ENCODE measurements around the gene TMEM138. TPM values are rescaled to one million over a fixed set of nuclear protein-coding genes. Genes with fewer than 3 reads are reported as not detected.
A peak's percentile ranks its signal among the peaks of the same experiment; 100 is the strongest.

TMEM138 gene
- polyA plus RNA-seq, 1 donor from 2014 or later: 19.6 TPM

DNA sequence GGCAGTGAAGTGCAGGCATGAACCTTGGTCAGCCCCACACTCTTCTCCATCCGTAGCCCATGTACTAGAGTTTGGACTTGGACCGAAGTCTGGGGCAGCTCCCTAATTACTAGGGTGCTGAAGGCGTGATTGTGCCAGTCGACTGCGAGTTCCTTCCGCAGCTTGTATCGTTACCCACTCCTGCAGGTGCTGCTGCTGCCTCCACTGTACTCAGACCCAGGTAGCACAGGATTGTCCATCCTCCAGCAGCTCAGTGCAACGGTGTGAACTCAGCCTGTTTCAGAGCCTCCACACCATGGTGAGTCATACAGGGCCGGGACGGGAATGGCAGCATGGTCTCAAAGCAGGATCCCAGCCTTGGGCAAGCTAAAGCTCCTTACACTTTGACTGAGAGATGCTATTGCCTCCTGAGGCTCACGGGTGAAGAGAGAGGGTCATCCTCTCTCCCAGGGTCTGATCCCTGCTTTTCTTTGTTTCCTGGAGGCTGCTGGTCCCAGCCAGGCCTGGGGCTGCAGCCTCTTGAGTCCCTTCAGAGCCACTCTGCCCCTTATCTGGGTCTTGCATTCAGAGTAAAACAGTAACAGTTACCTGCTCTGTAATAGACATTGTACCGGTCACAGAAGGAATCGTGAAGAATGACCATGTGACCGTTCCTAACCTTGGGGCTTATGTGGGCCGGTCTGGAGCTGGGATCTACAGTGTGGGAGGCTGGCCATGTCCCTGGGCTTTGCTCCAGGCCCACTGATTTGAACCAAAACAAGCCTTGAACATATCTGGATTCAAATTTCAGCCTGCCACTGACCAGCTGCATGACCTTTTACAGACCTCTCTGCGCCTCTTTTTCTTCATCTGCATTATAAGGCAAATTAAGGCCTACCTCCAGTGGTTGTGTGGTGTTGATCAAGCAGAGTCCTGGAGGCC lies 27.5 kb upstream of the TMEM138 start:
- H3K9ac ChIP-seq (ENCODE audit: low read length): peak overlapping the region; percentile 25
- no peaks in the 10 kb centered on the region for H3F3A ChIP-seq (ENCODE audit: insufficient read depth, low read length, poor library complexity, severe bottlenecking)
- no peak for TF ChIP-seq TAF1 (IDR thresholded peaks at IDR 0.05; ENCODE audit: low read depth)
- TF ChIP-seq EZH2 (IDR thresholded peaks at IDR 0.05; ENCODE audit: borderline replicate concordance, insufficient read depth, low read length, poor library complexity, severe bottlenecking): no peak
- no peak for TF ChIP-seq MXI1 (conservative IDR thresholded peaks at IDR 0.05; ENCODE audit: poor library complexity, severe bottlenecking)
- no peak for TF ChIP-seq SMC3 (conservative IDR thresholded peaks at IDR 0.05; ENCODE audit: poor library complexity)
- no peak for TF ChIP-seq EP300 (conservative IDR thresholded peaks at IDR 0.05; ENCODE audit: poor library complexity, severe bottlenecking)
- TF ChIP-seq, protein P1, sequence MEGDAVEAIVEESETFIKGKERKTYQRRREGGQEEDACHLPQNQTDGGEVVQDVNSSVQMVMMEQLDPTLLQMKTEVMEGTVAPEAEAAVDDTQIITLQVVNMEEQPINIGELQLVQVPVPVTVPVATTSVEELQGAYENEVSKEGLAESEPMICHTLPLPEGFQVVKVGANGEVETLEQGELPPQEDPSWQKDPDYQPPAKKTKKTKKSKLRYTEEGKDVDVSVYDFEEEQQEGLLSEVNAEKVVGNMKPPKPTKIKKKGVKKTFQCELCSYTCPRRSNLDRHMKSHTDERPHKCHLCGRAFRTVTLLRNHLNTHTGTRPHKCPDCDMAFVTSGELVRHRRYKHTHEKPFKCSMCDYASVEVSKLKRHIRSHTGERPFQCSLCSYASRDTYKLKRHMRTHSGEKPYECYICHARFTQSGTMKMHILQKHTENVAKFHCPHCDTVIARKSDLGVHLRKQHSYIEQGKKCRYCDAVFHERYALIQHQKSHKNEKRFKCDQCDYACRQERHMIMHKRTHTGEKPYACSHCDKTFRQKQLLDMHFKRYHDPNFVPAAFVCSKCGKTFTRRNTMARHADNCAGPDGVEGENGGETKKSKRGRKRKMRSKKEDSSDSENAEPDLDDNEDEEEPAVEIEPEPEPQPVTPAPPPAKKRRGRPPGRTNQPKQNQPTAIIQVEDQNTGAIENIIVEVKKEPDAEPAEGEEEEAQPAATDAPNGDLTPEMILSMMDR (IDR thresholded peaks at IDR 0.05; ENCODE audit: poor library complexity, severe bottlenecking): no peak
- no peak for TF ChIP-seq POLR2AphosphoS5 (IDR thresholded peaks at IDR 0.05)
- TF ChIP-seq, protein P2, sequence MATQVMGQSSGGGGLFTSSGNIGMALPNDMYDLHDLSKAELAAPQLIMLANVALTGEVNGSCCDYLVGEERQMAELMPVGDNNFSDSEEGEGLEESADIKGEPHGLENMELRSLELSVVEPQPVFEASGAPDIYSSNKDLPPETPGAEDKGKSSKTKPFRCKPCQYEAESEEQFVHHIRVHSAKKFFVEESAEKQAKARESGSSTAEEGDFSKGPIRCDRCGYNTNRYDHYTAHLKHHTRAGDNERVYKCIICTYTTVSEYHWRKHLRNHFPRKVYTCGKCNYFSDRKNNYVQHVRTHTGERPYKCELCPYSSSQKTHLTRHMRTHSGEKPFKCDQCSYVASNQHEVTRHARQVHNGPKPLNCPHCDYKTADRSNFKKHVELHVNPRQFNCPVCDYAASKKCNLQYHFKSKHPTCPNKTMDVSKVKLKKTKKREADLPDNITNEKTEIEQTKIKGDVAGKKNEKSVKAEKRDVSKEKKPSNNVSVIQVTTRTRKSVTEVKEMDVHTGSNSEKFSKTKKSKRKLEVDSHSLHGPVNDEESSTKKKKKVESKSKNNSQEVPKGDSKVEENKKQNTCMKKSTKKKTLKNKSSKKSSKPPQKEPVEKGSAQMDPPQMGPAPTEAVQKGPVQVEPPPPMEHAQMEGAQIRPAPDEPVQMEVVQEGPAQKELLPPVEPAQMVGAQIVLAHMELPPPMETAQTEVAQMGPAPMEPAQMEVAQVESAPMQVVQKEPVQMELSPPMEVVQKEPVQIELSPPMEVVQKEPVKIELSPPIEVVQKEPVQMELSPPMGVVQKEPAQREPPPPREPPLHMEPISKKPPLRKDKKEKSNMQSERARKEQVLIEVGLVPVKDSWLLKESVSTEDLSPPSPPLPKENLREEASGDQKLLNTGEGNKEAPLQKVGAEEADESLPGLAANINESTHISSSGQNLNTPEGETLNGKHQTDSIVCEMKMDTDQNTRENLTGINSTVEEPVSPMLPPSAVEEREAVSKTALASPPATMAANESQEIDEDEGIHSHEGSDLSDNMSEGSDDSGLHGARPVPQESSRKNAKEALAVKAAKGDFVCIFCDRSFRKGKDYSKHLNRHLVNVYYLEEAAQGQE (IDR thresholded peaks at IDR 0.05; ENCODE audit: borderline replicate concordance): no peak
- no peaks in the 10 kb centered on the region for H3K9me2 ChIP-seq (ENCODE audit: insufficient read depth, low read length)
- no peak overlapping the region for H2AFZ ChIP-seq (ENCODE audit: low read depth, low read length)
- peaks cover 31% of the 10 kb centered on the region for H3K79me2 ChIP-seq (replicated peaks; ENCODE audit: insufficient read depth, low read length)
- no peak overlapping the region for H3K4me2 ChIP-seq (ENCODE audit: low read length)
- no peaks in the 10 kb centered on the region for H3K36me3 ChIP-seq (ENCODE audit: insufficient read depth, low read length)
- H3K27ac ChIP-seq (ENCODE audit: low read length): no peak overlapping the region
- no peaks in the 10 kb centered on the region for H4K20me1 ChIP-seq (ENCODE audit: insufficient read depth)
- no peak overlapping the region for H3K4me3 ChIP-seq (ENCODE audit: low read length)
- H3K9me3 ChIP-seq (ENCODE audit: low read length): no peaks in the 10 kb centered on the region
- H3K27me3 ChIP-seq (ENCODE audit: insufficient read depth, low read depth, low read length): no peaks in the 10 kb centered on the region

DNA sequence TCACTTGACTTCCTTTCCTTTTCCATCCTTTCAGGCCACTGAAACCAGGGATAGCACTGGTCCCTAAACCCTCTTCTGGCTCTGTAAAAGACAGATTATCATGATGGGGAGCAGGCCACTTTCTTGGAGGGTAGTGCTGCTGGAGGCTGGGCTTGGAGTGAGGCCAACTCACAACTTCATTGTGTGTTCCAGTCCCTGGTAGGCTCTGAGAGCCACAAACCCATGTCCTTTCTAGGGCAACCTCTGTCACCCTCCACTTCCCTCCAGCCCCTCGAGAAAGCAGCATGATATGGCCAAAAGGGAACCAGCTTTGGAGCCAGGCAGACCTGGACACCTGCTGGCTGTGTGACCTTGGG lies 26.8 kb upstream of the TMEM138 start:
- H3F3A ChIP-seq (ENCODE audit: insufficient read depth, low read length, poor library complexity, severe bottlenecking): no peaks in the 10 kb centered on the region
- no peak overlapping the region for H2AFZ ChIP-seq (ENCODE audit: low read depth, low read length)
- no peak overlapping the region for H3K27ac ChIP-seq (ENCODE audit: low read length)
- no peak overlapping the region for H3K4me3 ChIP-seq (ENCODE audit: low read length)
- H3K9me3 ChIP-seq (ENCODE audit: low read length): no peaks in the 10 kb centered on the region
- H3K9me2 ChIP-seq (ENCODE audit: insufficient read depth, low read length): no peaks in the 10 kb centered on the region
- H3K36me3 ChIP-seq (ENCODE audit: insufficient read depth, low read length): no peaks in the 10 kb centered on the region
- H3K27me3 ChIP-seq (ENCODE audit: insufficient read depth, low read depth, low read length): no peaks in the 10 kb centered on the region
- H3K9ac ChIP-seq (ENCODE audit: low read length): peak overlapping the region; percentile 25
- TF ChIP-seq, protein P2 (IDR thresholded peaks at IDR 0.05; ENCODE audit: borderline replicate concordance): no peak
- TF ChIP-seq RAD21 (conservative IDR thresholded peaks at IDR 0.05) (no peak), EP300 (conservative IDR thresholded peaks at IDR 0.05; ENCODE audit: poor library complexity, severe bottlenecking) (no peak), SMC3 (conservative IDR thresholded peaks at IDR 0.05; ENCODE audit: poor library complexity) (no peak), POLR2AphosphoS5 (IDR thresholded peaks at IDR 0.05) (no peak), EZH2 (IDR thresholded peaks at IDR 0.05; ENCODE audit: borderline replicate concordance, insufficient read depth, low read length, poor library complexity, severe bottlenecking) (no peak), MXI1 (conservative IDR thresholded peaks at IDR 0.05; ENCODE audit: poor library complexity, severe bottlenecking) (no peak), TAF1 (IDR thresholded peaks at IDR 0.05; ENCODE audit: low read depth) (no peak)
- TF ChIP-seq, protein P1 (IDR thresholded peaks at IDR 0.05; ENCODE audit: poor library complexity, severe bottlenecking): no peak
- no peaks in the 10 kb centered on the region for H4K20me1 ChIP-seq (ENCODE audit: insufficient read depth)
- peaks cover 25% of the 10 kb centered on the region for H3K79me2 ChIP-seq (replicated peaks; ENCODE audit: insufficient read depth, low read length)
- no peak overlapping the region for H3K4me2 ChIP-seq (ENCODE audit: low read length)
